H1 (cell line): ENCODE data around the gene NSUN2.

Experiments used
- EP300 ChIP-seq, 2 experiments: IDR thresholded peaks; 1 replicate in 1 of 2; 2 replicates in 1 of 2; pipeline ENCODE4 v1.6.1; 2011 to 2012; ENCODE audit warnings: low read depth in 2 of 2, low read length in 2 of 2, mild to moderate bottlenecking in 2 of 2, borderline replicate concordance in 1 of 2, inconsistent platforms in 1 of 2, moderate library complexity in 1 of 2
- EZH2 ChIP-seq: fragments of 200-600 bp; sonication (generic); IDR thresholded peaks from 2 replicates; pipeline ENCODE4 v1.7.1; 2012; ENCODE audit warnings: low read depth, mild to moderate bottlenecking, moderate library complexity, low read length, inconsistent platforms; ENCODE audit not compliant: severe bottlenecking
- NANOG ChIP-seq: IDR thresholded peaks from 2 replicates; pipeline ENCODE4 v1.6.1; 2011; ENCODE audit warnings: low read length, low read depth, mild to moderate bottlenecking, inconsistent platforms; ENCODE audit not compliant: insufficient read depth, poor library complexity, severe bottlenecking
- POLR2A ChIP-seq, 2 experiments: IDR thresholded peaks; 1 replicate in 1 of 2; 2 replicates in 1 of 2; pipeline ENCODE4 v1.6.1; 2011; ENCODE audit warnings: low read depth in 2 of 2, low read length in 2 of 2, mild to moderate bottlenecking in 2 of 2; ENCODE audit errors: control extremely low read depth in 1 of 2
- POLR2AphosphoS5 ChIP-seq: IDR thresholded peaks from 2 replicates; pipeline ENCODE4 v1.6.1; 2011; ENCODE audit warnings: low read depth, low read length
- RAD21 ChIP-seq, 2 experiments: IDR thresholded peaks in 1 of 2; conservative IDR thresholded peaks in 1 of 2; 2 replicates each; pipeline ENCODE4 v1.6.1; 2011; ENCODE audit warnings: low read depth in 2 of 2, low read length in 2 of 2, improper control_type of control experiment in 1 of 2, inconsistent platforms in 1 of 2, mild to moderate bottlenecking in 1 of 2, moderate library complexity in 1 of 2
- RFX5 ChIP-seq: IDR thresholded peaks from 2 replicates; pipeline ENCODE4 v1.6.1; 2011; ENCODE audit warnings: low read depth, low read length, improper control_type of control experiment, borderline replicate concordance
- SRF ChIP-seq: IDR thresholded peaks from 2 replicates; pipeline ENCODE4 v1.6.1; 2011; ENCODE audit warnings: mild to moderate bottlenecking, low read depth, low read length, moderate library complexity
- YY1 ChIP-seq: IDR thresholded peaks from 2 replicates; pipeline ENCODE4 v1.6.1; 2011; ENCODE audit warnings: low read depth, mild to moderate bottlenecking, low read length
- TF ChIP-seq, protein P1 (sequence below), 3 experiments: IDR thresholded peaks; 1 replicate in 2 of 3; 2 replicates in 1 of 3; pipeline versions ENCODE4 v1.5.1 to v1.6.1; 2011; ENCODE audit warnings: low read length in 3 of 3, mild to moderate bottlenecking in 3 of 3, inconsistent platforms in 2 of 3, low read depth in 1 of 3, moderate library complexity in 1 of 3; ENCODE audit not compliant: insufficient read depth in 1 of 3; ENCODE audit errors: control extremely low read depth in 1 of 3

DNA sequence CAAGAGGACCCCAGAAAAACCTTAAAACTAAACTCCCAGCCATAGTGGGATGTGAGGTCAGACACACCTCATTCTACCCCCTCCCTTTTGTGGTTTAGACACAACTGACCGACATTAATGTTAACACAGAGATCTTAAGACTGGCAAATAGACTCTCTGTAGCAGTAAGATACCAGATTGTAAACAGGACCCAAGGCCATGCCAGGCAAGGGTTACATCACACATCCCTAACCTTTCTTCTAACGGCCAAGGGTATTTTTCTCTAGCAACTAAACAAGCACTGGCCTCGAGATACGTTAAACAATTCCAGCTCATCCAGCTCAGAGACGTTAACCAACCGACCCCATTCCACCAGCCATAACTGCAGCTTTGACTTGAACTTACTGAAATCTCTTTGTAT lies 38.8 kb downstream of the NSUN2 start:
- TF ChIP-seq, protein P1, sequence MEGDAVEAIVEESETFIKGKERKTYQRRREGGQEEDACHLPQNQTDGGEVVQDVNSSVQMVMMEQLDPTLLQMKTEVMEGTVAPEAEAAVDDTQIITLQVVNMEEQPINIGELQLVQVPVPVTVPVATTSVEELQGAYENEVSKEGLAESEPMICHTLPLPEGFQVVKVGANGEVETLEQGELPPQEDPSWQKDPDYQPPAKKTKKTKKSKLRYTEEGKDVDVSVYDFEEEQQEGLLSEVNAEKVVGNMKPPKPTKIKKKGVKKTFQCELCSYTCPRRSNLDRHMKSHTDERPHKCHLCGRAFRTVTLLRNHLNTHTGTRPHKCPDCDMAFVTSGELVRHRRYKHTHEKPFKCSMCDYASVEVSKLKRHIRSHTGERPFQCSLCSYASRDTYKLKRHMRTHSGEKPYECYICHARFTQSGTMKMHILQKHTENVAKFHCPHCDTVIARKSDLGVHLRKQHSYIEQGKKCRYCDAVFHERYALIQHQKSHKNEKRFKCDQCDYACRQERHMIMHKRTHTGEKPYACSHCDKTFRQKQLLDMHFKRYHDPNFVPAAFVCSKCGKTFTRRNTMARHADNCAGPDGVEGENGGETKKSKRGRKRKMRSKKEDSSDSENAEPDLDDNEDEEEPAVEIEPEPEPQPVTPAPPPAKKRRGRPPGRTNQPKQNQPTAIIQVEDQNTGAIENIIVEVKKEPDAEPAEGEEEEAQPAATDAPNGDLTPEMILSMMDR (IDR thresholded peaks at IDR 0.05; ENCODE audit: control extremely low read depth in 1 of 3, insufficient read depth in 1 of 3, low read depth in 1 of 3, low read length in 3 of 3): no peak
- TF ChIP-seq YY1 (no peak), EP300 (IDR thresholded peaks at IDR 0.05; ENCODE audit: borderline replicate concordance in 1 of 2, low read depth in 2 of 2, low read length in 2 of 2) (no peak), RAD21 (IDR thresholded peaks at IDR 0.05 in 1 of 2, conservative IDR thresholded peaks at IDR 0.05 in 1 of 2; ENCODE audit: low read depth in 2 of 2, low read length in 2 of 2) (no peak), EZH2 (no peak), POLR2A (IDR thresholded peaks at IDR 0.05; ENCODE audit: control extremely low read depth in 1 of 2, low read depth in 2 of 2, low read length in 2 of 2) (no peak), NANOG (no peak), RFX5 (no peak), POLR2AphosphoS5 (no peak), SRF (no peak)
